Activated T-cell treated with anti-CD3 and anti-CD28 coated beads, Interleukin-2, amount 50 U/mL, for 4 hours (primary cell): Measurements from ENCODE around the gene RNF144A. TPM values are rescaled to one million over a fixed set of nuclear protein-coding genes. Genes with fewer than 3 reads are reported as not detected.

Source experiments
- ATAC-seq, 2 donors: fragments of 200-7000 bp; cut with Tn5 transposase; one replicate each; pipeline ENCODE4 v1.10.0; 2021
- DNase-seq: peaks from one replicate; pipeline ENCODE4 v3.0.0-alpha.2; 2020
- H3K27me3 Mint-ChIP-seq: one replicate; pipeline ENCODE4 v1.8.0; 2021; ENCODE audit warnings: low read depth, mixed read lengths
- H3K36me3 Mint-ChIP-seq: one replicate; pipeline ENCODE4 v1.8.0; 2022; ENCODE audit warnings: mixed read lengths; ENCODE audit not compliant: insufficient read depth
- H3K4me1 Mint-ChIP-seq: one replicate; pipeline ENCODE4 v1.8.0; 2021; ENCODE audit warnings: low read depth, mixed read lengths
- H3K4me3 Mint-ChIP-seq: one replicate; pipeline ENCODE4 v1.8.0; 2021; ENCODE audit warnings: mild to moderate bottlenecking, moderate library complexity, mixed read lengths
- H3K9me3 Mint-ChIP-seq: one replicate; pipeline ENCODE4 v1.8.0; 2021; ENCODE audit warnings: mixed read lengths
- total RNA-seq, 3 donors: library from RNA; stranded (reverse); gene quantifications; one replicate each; pipeline ENCODE4 v1.2.1, GENCODE V29; 2021

The RNF144A gene
- total RNA-seq, 3 donors from 2014 or later, result 13.7 to 25.6 (median 18.9) TPM

GRCh38 chr2:7023542-7023941, 106.3 kb downstream of the RNF144A start:
- Mint-ChIP-seq H3K36me3 (peaks cover 34% of the 10 kb centered on the region), H3K27me3 (no peaks in the 10 kb centered on the region), H3K4me1 (no peaks in the 10 kb centered on the region), H3K9me3 (no peaks in the 10 kb centered on the region), H3K4me3 (no peak overlapping the region)
- no peak for ATAC-seq
- DNase-seq, result no peak

GRCh38 chr2:7024261-7024660, 107.0 kb downstream of the RNF144A start:
- no peak overlapping the region for H3K4me3 Mint-ChIP-seq
- no peak for DNase-seq
- no peaks in the 10 kb centered on the region for H3K4me1 Mint-ChIP-seq
- no peak for ATAC-seq
- no peaks in the 10 kb centered on the region for H3K9me3 Mint-ChIP-seq
- no peaks in the 10 kb centered on the region for H3K27me3 Mint-ChIP-seq
- peaks cover 35% of the 10 kb centered on the region for H3K36me3 Mint-ChIP-seq

- Mint-ChIP-seq H3K4me3 (no peak overlapping the region), H3K36me3 (peaks cover 35% of the 10 kb centered on the region)
Observed at GRCh38 chr2:7025082-7025481, 107.9 kb downstream of the RNF144A start.

GRCh38 chr2:7026742-7027141, 109.5 kb downstream of the RNF144A start:
- no peak for ATAC-seq
- Mint-ChIP-seq H3K4me3 (no peak overlapping the region), H3K36me3 (peaks cover 29% of the 10 kb centered on the region), H3K4me1 (peaks cover 8% of the 10 kb centered on the region), H3K9me3 (no peaks in the 10 kb centered on the region), H3K27me3 (no peaks in the 10 kb centered on the region)
- no peak for DNase-seq

More at GRCh38 chr2:7025082-7025481, 107.9 kb downstream of the RNF144A start:
- ATAC-seq, result no peak
- Mint-ChIP-seq H3K9me3 (no peaks in the 10 kb centered on the region), H3K27me3 (no peaks in the 10 kb centered on the region), H3K4me1 (no peaks in the 10 kb centered on the region)
- no peak for DNase-seq

- ATAC-seq (no peak), DNase-seq (no peak)
- no peak overlapping the region for H3K4me3 Mint-ChIP-seq
- H3K4me1 Mint-ChIP-seq, result peaks cover 10% of the 10 kb centered on the region
- peaks cover 27% of the 10 kb centered on the region for H3K36me3 Mint-ChIP-seq
- no peaks in the 10 kb centered on the region for H3K9me3 Mint-ChIP-seq
- no peaks in the 10 kb centered on the region for H3K27me3 Mint-ChIP-seq
Observed at GRCh38 chr2:7027411-7027810, 110.2 kb downstream of the RNF144A start.

GRCh38 chr2:7027956-7028655, 110.9 kb downstream of the RNF144A start:
- Mint-ChIP-seq H3K4me1 (peaks cover 12% of the 10 kb centered on the region), H3K27me3 (no peaks in the 10 kb centered on the region), H3K36me3 (peaks cover 27% of the 10 kb centered on the region), H3K4me3 (no peak overlapping the region), H3K9me3 (no peaks in the 10 kb centered on the region)
- ATAC-seq, result no peak
- DNase-seq, result no peak

GRCh38 chr2:7028846-7029245, 111.6 kb downstream of the RNF144A start:
- H3K9me3 Mint-ChIP-seq, result no peaks in the 10 kb centered on the region
- ATAC-seq, result no peak
- H3K36me3 Mint-ChIP-seq, result peaks cover 26% of the 10 kb centered on the region
- H3K27me3 Mint-ChIP-seq, result no peaks in the 10 kb centered on the region
- H3K4me3 Mint-ChIP-seq, result no peak overlapping the region
- no peak for DNase-seq
- peaks cover 12% of the 10 kb centered on the region for H3K4me1 Mint-ChIP-seq

GRCh38 chr2:7029291-7030059, 112.3 kb downstream of the RNF144A start:
- ATAC-seq (no peak), DNase-seq (no peak)
- Mint-ChIP-seq H3K27me3 (no peaks in the 10 kb centered on the region), H3K9me3 (no peaks in the 10 kb centered on the region), H3K4me1 (peaks cover 12% of the 10 kb centered on the region), H3K4me3 (no peak overlapping the region), H3K36me3 (peaks cover 25% of the 10 kb centered on the region)

- no peak for DNase-seq
- no peaks in the 10 kb centered on the region for H3K9me3 Mint-ChIP-seq
- no peak for ATAC-seq
- no peak overlapping the region for H3K4me3 Mint-ChIP-seq
- peaks cover 31% of the 10 kb centered on the region for H3K36me3 Mint-ChIP-seq
- peaks cover 12% of the 10 kb centered on the region for H3K4me1 Mint-ChIP-seq
- no peaks in the 10 kb centered on the region for H3K27me3 Mint-ChIP-seq
Observed at GRCh38 chr2:7030810-7031209, 113.6 kb downstream of the RNF144A start.

- no peaks in the 10 kb centered on the region for H3K9me3 Mint-ChIP-seq
- peaks cover 12% of the 10 kb centered on the region for H3K4me1 Mint-ChIP-seq
- DNase-seq, result peak; percentile 31
- no peak overlapping the region for H3K4me3 Mint-ChIP-seq
- ATAC-seq, result peak in 1 of 2 donors; percentile 62
- no peaks in the 10 kb centered on the region for H3K27me3 Mint-ChIP-seq
- peaks cover 31% of the 10 kb centered on the region for H3K36me3 Mint-ChIP-seq
Observed at GRCh38 chr2:7031547-7032245, 114.5 kb downstream of the RNF144A start.

GRCh38 chr2:7032371-7032770, 115.2 kb downstream of the RNF144A start:
- H3K9me3 Mint-ChIP-seq, result no peaks in the 10 kb centered on the region
- ATAC-seq (no peak), DNase-seq (no peak)
- H3K4me3 Mint-ChIP-seq, result no peak overlapping the region
- peaks cover 28% of the 10 kb centered on the region for H3K36me3 Mint-ChIP-seq
- no peaks in the 10 kb centered on the region for H3K27me3 Mint-ChIP-seq
- H3K4me1 Mint-ChIP-seq, result peaks cover 12% of the 10 kb centered on the region

- Mint-ChIP-seq H3K9me3 (no peaks in the 10 kb centered on the region), H3K27me3 (no peaks in the 10 kb centered on the region), H3K4me3 (no peak overlapping the region), H3K4me1 (peaks cover 12% of the 10 kb centered on the region), H3K36me3 (peaks cover 31% of the 10 kb centered on the region)
- ATAC-seq, result no peak
- DNase-seq, result no peak
Observed at GRCh38 chr2:7033136-7033960, 116.1 kb downstream of the RNF144A start.

- peaks cover 28% of the 10 kb centered on the region for H3K36me3 Mint-ChIP-seq
- no peaks in the 10 kb centered on the region for H3K27me3 Mint-ChIP-seq
- DNase-seq (no peak), ATAC-seq (no peak)
- peaks cover 12% of the 10 kb centered on the region for H3K4me1 Mint-ChIP-seq
- no peak overlapping the region for H3K4me3 Mint-ChIP-seq
- no peaks in the 10 kb centered on the region for H3K9me3 Mint-ChIP-seq
Observed at GRCh38 chr2:7034303-7034702, 117.1 kb downstream of the RNF144A start.

GRCh38 chr2:7035884-7036283, 118.7 kb downstream of the RNF144A start:
- Mint-ChIP-seq H3K9me3 (no peaks in the 10 kb centered on the region), H3K4me3 (no peak overlapping the region), H3K27me3 (no peaks in the 10 kb centered on the region), H3K4me1 (peaks cover 12% of the 10 kb centered on the region), H3K36me3 (peaks cover 33% of the 10 kb centered on the region)
- ATAC-seq, result no peak
- DNase-seq, result no peak
